Aorta (tissue), 5 donors: ENCODE data around the gene CDY1. TPM values are rescaled to one million over a fixed set of nuclear protein-coding genes. Genes with fewer than 3 reads are reported as not detected.
"Not testable (repeated sequence)": the region's sequence is repeated elsewhere in the genome, so short reads cannot be mapped to it uniquely, and the experiment has no call there.

Experiments used
- ATAC-seq: fragments of 200-7000 bp; cut with Tn5 transposase; one replicate; pipeline ENCODE4 v1.9.1; 2022; ENCODE audit warnings: moderate library complexity; ENCODE audit not compliant: low FRiP score
- DNase-seq, 2 donors: peaks; one replicate each; pipeline ENCODE4 v3.0.0-alpha.2; 2020
- H3K27ac ChIP-seq, 2 donors: one replicate each; pipeline ENCODE4 v1.5.1; 2013; ENCODE audit warnings: low read length in 2 of 2, mild to moderate bottlenecking in 2 of 2, moderate library complexity in 2 of 2, control low read depth in 1 of 2, inconsistent platforms in 1 of 2, low read depth in 1 of 2
- H3K27me3 ChIP-seq, 2 donors: one replicate each; pipeline ENCODE4 v1.6.1; 2013; ENCODE audit warnings: control low read depth in 1 of 2, low read length in 1 of 2, mild to moderate bottlenecking in 1 of 2, moderate library complexity in 1 of 2; ENCODE audit not compliant: insufficient read depth in 2 of 2, control insufficient read depth in 1 of 2
- H3K36me3 ChIP-seq, 2 donors: one replicate each; pipeline ENCODE4 v1.6.1; 2013; ENCODE audit warnings: control low read depth in 1 of 2, low read length in 1 of 2, mild to moderate bottlenecking in 1 of 2; ENCODE audit not compliant: insufficient read depth in 2 of 2, control insufficient read depth in 1 of 2
- H3K4me1 ChIP-seq, 2 donors: one replicate each; pipeline ENCODE4 v1.6.1; 2013; ENCODE audit warnings: low read length in 2 of 2, control low read depth in 1 of 2, mild to moderate bottlenecking in 1 of 2, moderate library complexity in 1 of 2; ENCODE audit not compliant: insufficient read depth in 2 of 2, control insufficient read depth in 1 of 2
- H3K4me3 ChIP-seq, 2 donors: one replicate each; pipeline ENCODE4 v1.5.1; 2013; ENCODE audit warnings: low read length in 2 of 2, control low read depth in 1 of 2, mild to moderate bottlenecking in 1 of 2
- H3K9me3 ChIP-seq: one replicate; pipeline ENCODE4 v1.6.1; 2013; ENCODE audit warnings: mild to moderate bottlenecking, low read length; ENCODE audit not compliant: control insufficient read depth
- WGBS, 2 donors: extraction: QIAGEN DNeasy Blood & Tissue Kit; methylation state at CpG; one replicate each; pipeline ENCODE4 v1.1.7; 2013; 5-methylcytosine and 5-hydroxymethylcytosine counted together
- intact Hi-C, 2 donors: fragments of 100-400 bp; cut with DNase I; formaldehyde crosslinking; loops; one replicate each; pipeline versions ENCODE4 v1.14.2 to v1.15.0; 2022
- long read RNA-seq, 2 donors: library from polyadenylated mRNA; unstranded; transcript quantifications; one replicate each; pipeline ENCODE4 v2.0.0, GENCODE V29; 2020 to 2021
- polyA plus RNA-seq, 2 donors: library from polyadenylated mRNA; stranded (reverse); fragments of 200-250 nt; gene quantifications; one replicate each; pipeline ENCODE4 v1.2.3, GENCODE V29; 2013
- total RNA-seq, 2 donors: library from RNA; stranded (reverse); fragmentation: NEBNext Ultra II Directional; extraction: Animal tissue kit (Norgen Biotek cat#: 25700); gene quantifications; one replicate each; pipeline ENCODE4 v1.2.1, GENCODE V29; 2021
- donor health status: healthy with polysubstance abuse.
- donor health status: Bipolar disorder and iron deficiency.
- donor health status: DM: no; HTN: no; CAD: no.
- donor health status: DM: no; HTN: no; CAD: no.
- donor health status: DM: yes; HTN: yes; CAD: no.

CDY1 gene
- total RNA-seq: not detected
- polyA plus RNA-seq: not detected
- long read RNA-seq, donor 1: 0 reads
- long read RNA-seq, donor 2: 0 reads

DNA sequence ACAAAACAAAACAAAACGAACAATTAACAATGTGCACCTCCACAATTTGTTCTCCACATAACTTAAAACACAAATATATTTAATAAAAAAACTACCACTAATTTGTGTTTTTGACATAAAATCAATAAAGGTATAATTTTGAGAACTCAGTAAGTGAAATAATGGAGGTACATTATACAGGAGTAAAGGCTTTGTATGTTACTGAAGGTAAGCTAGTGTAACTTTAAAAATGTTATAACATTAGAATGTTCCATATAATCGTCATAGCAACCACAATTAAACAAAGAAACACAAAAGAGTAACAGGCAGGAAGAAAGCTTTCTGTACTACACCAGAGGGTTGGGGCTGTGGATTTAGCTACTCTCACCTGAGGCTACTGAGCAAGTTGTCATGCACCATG is at the start of gene CDY1:
Gene CDY1 (plus strand): TSS at position 301 of the 400 bp plus-strand sequence. CDS start 326 bp downstream, outside the sequence.
- ATAC-seq, intact Hi-C loops, DNase-seq, H3K36me3 ChIP-seq, H3K27me3 ChIP-seq, H3K4me1 ChIP-seq, H3K27ac ChIP-seq, H3K4me3 ChIP-seq, H3K9me3 ChIP-seq: not testable (repeated sequence)
- no CpG with 5 or more reads among the region's 2 CpGs for WGBS, 2 donors

GRCh38 chrY:25593336-25593735 is 28.6 kb upstream of the CDY1 start:
- H3K4me1 ChIP-seq, DNase-seq, H3K27me3 ChIP-seq, H3K27ac ChIP-seq, H3K36me3 ChIP-seq, intact Hi-C loops, ATAC-seq, H3K9me3 ChIP-seq, H3K4me3 ChIP-seq: not testable (repeated sequence)
- no CpG with 5 or more reads among the region's 2 CpGs for WGBS, 2 donors

GRCh38 chrY:25620209-25620608 is 1.7 kb upstream of the CDY1 start:
- H3K9me3 ChIP-seq, H3K36me3 ChIP-seq, H3K27me3 ChIP-seq, H3K27ac ChIP-seq, H3K4me1 ChIP-seq, H3K4me3 ChIP-seq, intact Hi-C loops, ATAC-seq, DNase-seq: not testable (repeated sequence)

DNA sequence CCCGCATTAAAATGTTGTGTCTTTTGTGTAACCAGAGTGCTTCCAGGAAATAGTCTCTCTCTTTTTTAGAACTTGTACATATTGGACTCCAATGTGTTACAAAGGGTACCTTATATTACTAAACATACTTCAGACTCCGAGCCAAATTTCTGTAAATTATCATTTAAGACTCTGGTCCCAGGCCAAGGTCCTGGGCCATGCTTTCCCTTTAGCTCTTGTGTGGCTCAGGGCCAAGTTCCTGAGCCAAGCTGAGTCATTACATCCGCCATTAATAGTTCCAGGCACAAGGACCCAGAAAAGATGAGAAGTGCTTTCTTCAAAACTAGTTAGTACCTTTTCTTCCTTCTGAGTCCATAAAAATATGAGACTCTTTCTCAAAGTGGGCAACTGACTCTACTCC is 4.6 kb downstream of the CDY1 start:
- H3K27ac ChIP-seq, DNase-seq, intact Hi-C loops, H3K36me3 ChIP-seq, ATAC-seq, H3K4me3 ChIP-seq, H3K9me3 ChIP-seq, H3K27me3 ChIP-seq, H3K4me1 ChIP-seq: not testable (repeated sequence)
- no CpG with 5 or more reads among the region's 3 CpGs for WGBS, 2 donors

- H3K27me3 ChIP-seq, H3K4me3 ChIP-seq, intact Hi-C loops, H3K36me3 ChIP-seq, DNase-seq, H3K4me1 ChIP-seq, H3K9me3 ChIP-seq, ATAC-seq, H3K27ac ChIP-seq: not testable (repeated sequence)
- no CpG with 5 or more reads among the region's 4 CpGs for WGBS, 2 donors
Observed at GRCh38 chrY:25630383-25631112, 8.6 kb downstream of the CDY1 start.

GRCh38 chrY:25639852-25640251 is 17.9 kb downstream of the CDY1 start:
- H3K36me3 ChIP-seq, ATAC-seq, H3K4me3 ChIP-seq, H3K4me1 ChIP-seq, H3K9me3 ChIP-seq, intact Hi-C loops, H3K27me3 ChIP-seq, H3K27ac ChIP-seq, DNase-seq: not testable (repeated sequence)
- no CpG with 5 or more reads among the region's 3 CpGs for WGBS, 2 donors

GRCh38 chrY:25643024-25643915 is 21.4 kb downstream of the CDY1 start:
- no CpG with 5 or more reads among the region's 9 CpGs for WGBS, 2 donors
- H3K27me3 ChIP-seq, DNase-seq, ATAC-seq, H3K4me1 ChIP-seq, intact Hi-C loops, H3K4me3 ChIP-seq, H3K9me3 ChIP-seq, H3K36me3 ChIP-seq, H3K27ac ChIP-seq: not testable (repeated sequence)
